NCI-H2029 (cell line): ENCODE data around the gene LCN12.

Experiments used
- DNase-seq: peaks from one replicate; lab custom pipeline; 2025; lab: John Stamatoyannopoulos, UW

The LCN12 gene

GRCh38 chr9:136945333-136946227 is 6.5 kb upstream of the LCN12 start:
- no peak for DNase-seq

DNA sequence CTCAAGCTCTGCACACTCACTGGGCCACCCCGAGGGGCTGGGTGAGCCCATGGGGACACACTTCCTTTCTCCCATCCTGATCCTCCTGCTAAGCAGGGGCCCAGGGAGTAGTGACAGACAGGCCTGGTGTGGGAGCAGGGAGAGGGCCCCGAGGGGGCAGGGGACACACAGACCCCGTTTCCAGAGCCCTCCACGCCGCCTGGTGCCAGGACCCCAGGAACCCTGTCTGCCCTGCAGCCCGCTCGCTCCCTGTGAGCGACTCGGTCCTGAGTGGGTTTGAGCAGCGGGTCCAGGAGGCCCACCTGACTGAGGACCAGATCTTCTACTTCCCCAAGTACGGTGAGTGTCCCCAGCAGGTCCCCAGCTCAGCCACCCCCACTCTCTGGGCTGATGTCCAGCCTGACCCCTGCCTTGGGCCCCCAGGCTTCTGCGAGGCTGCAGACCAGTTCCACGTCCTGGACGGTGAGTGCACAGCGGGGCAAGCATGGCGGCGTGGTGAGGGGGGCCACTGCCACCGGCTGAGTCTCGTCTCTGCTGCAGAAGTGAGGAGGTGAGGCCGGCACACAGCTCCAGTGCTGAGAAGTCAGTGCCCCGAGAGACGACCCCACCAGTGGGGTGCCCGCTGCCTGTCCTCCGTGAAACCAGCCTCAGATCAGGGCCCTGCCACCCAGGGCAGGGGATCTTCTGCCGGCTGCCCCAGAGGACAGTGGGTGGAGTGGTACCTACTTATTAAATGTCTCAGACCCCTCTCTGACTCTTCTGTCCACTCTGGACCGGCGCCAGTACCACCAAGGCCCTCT is 5.6 kb upstream of the LCN12 start:
- DNase-seq, result no peak

DNA sequence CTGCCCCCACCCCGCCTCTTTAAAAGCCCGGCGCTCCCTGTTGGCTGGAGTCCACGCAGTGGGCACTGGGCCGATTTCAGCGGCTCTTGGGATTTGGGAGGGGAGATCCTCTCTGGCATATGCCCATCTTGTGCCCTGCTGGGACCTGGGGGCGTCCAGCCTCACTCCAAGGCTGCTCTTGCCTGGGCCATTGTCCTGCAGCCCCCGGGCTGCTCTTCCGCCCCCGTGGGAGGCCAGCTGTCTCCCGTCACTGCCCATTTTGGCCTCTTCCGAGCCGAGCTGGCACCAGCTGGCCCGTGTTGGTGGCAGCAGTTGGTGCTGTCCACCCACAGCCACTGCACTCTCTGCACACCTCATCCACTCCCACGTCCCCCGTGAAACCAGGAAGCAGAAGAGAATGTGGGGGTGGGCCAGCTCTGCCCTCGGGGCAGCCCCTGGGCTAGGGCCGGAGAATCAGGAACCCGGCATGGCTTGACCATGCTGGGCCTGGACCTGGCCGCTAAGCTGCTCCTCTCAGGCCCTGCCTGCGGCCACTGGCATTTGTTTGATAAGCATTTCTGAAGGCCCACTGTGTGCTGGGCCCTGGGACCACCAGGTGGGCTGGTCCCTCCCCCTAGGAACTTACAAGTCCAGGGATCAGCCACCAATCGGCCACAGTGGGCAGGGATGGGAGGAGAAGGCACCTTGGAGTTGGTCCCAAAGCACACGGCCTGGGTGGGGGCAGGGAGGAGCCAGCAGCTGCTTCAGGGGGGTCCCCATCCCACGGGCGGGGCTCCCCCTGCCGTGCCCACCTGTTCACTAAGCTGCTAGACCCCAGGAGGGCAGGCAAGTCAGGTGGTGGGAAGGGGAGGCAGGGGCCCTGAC is 4.8 kb upstream of the LCN12 start:
- no peak for DNase-seq

DNA sequence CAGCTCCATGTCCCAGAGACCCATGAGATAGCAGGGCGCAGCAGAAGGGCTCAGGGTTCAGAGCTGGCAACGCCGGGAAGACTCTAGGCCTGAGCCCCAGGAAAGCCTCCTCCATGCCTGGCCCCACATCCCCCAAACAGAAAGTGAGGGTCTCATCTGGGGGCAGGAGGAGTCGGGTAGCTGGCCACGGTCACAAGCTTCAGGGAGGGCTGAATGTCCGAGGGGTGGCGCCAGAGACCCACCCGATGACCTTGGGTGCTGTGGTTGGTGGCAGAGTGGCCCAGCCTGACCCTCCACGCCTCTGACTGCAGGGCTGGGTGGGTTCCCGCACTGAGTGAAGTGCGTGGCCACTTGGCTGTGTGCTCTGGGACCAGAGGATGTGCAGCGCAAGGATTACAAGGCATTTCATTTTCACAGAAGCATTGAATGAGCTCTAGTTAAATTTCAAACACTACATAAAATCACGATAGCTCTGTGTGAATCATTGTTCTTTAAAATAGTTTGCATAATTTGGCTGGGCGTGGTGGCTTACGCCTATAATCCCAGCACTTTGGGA is 4.0 kb upstream of the LCN12 start:
- DNase-seq, result no peak

GRCh38 chr9:136949239-136949816 is 2.7 kb upstream of the LCN12 start:
- DNase-seq, result no peak

DNA sequence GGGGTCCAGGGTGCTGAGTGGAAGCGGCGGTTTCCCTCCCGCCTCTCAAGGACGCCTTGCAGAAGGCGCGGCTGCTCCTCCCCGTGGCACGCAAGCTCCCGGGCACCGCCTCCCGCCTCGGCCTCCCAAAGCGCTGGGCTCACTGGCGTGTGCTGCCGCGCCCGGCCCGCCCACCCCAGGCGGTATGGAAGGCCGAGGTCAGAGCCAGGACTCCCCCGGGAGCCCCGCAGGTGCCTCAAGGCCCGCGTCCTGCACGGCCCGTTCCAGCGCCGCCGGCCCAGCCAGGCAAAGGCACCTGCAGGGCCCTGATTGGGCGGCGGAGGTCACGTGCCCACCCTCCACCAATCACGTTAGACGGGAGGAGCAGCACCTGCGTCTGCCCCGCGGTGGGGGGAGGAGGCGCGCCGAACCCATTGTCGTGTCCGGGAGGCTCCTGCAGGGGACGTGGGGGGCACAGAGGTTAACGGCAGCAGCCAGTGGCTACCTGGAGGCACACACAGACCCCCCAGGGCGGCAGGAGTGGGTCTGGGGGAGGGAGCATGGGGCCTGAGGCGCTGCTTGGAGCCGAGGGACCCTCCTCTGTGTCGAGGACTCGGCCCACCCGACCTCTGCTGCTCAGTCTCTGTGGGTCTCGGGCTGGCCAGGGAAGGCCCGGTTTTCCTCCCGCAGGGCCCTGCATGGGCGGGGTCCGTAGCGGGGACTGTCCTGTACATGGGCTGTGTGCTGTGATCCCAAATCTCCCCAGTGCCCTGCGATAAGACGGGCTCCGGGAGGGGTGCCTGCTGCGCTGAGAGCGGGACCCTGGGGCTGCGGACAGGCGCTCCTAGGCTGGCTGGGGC is 2.0 kb upstream of the LCN12 start:
- peak; percentile 94 for DNase-seq

- no peak for DNase-seq
Observed at GRCh38 chr9:136950656-136951276, 1.3 kb upstream of the LCN12 start.

GRCh38 chr9:136952321-136952850 is 313 bp downstream of the LCN12 start:
- DNase-seq, result no peak

- no peak for DNase-seq
Observed at GRCh38 chr9:136952876-136953770, 1.1 kb downstream of the LCN12 start.

DNA sequence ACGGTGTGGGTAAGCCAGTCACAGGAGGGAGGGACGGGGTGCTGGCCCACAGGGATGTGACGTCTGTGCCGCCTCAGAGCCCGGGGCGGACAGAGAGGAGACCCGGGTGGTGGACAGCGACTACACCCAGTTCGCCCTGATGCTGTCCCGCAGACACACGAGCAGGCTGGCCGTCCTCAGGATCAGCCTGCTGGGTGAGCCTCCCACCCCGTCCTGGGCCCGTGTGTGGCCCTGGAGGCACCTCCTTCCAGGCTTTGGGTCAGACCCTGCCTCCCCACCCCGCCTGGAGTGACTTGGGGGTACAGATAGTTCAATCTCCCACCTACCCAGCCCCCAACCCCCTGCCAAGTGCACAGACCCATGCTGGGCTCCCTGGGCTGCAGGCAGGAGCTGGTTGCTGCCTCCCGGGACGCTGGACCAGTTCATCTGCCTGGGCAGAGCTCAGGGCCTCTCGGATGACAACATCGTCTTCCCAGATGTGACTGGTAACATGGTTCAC is 1.7 kb downstream of the LCN12 start:
- no peak for DNase-seq

DNA sequence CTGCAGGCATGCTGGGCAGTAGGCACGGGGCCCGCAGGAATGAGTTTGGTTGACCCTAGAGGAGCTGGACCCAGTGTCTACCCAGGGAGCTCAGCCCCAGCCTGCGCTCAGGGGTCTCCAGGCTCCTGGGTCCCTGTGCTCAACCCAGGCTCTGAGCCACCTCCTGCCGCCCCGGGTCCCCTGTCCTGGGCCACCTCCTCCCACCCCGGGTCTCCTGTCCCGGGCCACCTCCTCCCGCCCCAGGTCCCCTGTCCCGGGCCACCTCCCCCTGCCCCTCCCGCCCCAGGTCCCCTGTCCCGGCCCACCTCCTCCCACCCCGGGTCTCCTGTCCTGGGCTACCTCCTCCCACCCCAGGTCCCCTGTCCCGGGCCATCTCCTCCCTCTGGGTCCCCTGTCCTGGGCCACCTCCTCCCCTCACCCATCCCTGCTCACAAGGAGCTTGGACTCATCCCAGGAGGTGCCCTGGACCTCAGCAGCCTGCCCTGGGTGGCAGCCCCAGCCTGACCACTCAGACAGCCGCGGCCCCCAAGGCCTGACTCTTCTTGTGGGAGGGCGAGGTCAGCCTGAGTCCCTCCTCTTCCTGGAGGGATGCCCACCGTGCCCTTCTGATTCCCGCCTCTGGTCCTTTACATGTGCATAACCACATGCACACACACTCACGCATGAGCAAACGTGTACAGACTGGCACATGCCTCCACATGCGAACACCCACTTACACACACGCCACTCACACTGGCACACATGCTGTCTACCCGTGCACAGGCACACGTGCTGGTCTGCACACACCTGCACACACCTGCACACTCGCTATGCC is 2.4 kb downstream of the LCN12 start:
- no peak for DNase-seq

DNA sequence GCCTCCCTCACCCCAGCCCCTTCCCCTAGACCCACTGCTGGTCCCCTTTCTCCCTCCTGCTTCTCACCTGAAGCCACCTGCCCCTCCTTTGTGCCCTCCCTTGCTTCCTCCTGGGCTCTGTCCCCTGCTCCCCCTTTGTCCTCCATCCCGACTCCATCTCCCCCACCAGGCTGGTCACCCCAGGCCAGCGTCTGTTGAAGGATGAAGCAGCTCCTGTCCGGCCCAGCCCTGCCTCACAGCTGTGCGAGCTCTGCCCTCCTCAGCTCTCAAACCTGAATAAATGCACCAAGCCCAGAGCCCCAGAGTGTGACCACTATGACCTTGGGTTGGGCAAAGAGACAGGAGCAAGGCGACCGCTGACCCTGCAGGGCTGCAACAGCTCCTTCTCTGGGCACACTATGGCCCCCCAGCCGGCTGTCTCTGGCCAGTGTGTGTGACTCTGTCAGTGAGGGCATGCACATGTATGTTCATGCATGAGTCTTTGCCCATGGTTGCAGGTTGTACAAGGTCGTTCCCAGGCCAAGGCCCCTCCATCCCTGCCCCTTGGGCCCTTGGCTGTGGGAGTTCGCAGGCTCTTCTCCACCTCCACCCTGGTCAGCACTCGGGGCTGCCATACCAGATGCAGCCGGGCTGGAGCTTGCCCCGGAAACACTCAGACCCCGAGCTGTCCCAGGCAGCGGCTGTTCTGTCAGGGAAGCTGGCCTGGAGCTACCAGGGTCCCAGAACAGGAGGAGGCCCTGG is 3.3 kb downstream of the LCN12 start:
- DNase-seq, result no peak

DNA sequence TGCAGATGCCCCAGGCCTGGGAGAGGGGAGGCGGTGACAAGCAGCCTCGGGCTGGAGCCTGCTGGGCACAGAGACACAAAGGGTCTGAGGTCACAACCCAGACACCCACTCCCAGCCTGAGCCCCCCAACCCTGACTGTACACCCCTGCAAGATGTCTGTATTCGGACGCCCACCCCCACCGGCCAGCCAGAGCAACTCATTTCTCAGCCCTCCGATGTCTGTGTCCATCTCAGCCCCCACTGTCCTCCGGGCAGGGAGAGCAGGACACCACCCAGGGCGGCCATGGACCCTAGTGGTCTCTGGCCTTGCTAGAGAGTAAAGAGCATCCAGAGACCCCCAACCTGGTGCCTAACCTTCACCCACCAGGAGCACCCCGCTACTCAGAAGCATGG is 3.9 kb downstream of the LCN12 start:
- no peak for DNase-seq

DNA sequence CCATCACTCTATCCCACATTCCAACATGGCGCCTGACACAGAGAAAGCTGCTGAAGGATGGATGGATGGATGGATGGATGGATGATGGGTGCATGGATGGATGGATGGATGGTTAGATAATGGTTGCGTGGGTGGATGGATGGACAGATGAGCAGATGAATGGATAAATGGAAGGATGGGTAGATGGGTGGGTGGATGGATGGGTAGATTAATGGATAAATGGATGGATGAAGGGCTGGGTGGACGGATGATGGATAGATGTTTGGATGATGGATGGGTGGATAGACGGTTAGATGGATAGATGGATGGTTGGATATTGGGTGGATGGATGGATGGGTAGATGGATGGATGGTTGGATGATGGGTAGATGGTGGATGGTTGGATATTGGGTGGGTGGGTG is 4.5 kb downstream of the LCN12 start:
- no peak for DNase-seq

DNA sequence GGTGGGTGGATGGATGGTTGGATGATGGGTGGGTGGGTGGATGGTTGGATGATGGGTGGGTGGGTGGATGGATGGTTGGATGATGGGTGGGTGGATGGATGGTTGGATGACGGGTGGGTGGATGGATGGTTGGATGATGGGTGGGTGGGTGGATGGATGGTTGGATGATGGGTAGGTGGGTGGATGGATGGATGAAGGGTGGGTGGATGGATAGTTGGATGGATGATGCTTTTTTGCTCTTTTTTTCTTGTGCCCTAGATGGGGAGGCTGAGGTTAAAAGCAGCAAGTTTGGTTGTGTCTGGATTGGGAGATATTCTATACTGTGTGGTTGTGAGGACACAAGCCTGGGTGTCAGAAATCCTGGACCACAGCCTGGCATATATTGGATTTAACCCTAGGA is 5.4 kb downstream of the LCN12 start:
- DNase-seq, result no peak

- DNase-seq, result no peak
Observed at GRCh38 chr9:136957901-136958300, 5.8 kb downstream of the LCN12 start.

DNA sequence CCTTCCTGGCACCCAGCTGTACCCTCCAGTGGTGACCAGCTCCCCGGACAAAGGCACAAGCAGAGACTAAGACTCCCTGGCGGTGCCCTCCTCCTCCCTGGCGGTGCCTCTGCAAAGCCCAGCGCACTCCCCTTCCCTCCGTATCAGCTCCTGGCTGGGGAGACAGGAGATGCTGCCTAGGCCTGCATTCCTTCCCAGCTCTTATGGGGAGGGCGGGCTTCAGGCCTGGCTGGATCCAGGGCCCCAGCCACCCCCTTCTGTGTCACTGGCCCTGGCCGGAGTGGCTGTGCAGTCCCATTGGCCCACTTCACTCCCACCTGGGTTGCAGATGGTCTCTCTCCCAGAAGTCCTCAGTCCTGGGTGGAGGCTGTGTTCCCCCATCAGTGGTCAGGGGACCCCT is 6.4 kb downstream of the LCN12 start:
- DNase-seq, result no peak
